GM19397 (cell line): Measurements from ENCODE around the gene TOR1A.

Experiments
- ATAC-seq: cut with Tn5 transposase; IDR thresholded peaks from one replicate; pipeline ENCODE4 v1.9.1; 2021; ENCODE audit warnings: mild to moderate bottlenecking, moderate library complexity; ENCODE audit not compliant: unreplicated experiment

Gene TOR1A, protein sequence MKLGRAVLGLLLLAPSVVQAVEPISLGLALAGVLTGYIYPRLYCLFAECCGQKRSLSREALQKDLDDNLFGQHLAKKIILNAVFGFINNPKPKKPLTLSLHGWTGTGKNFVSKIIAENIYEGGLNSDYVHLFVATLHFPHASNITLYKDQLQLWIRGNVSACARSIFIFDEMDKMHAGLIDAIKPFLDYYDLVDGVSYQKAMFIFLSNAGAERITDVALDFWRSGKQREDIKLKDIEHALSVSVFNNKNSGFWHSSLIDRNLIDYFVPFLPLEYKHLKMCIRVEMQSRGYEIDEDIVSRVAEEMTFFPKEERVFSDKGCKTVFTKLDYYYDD

DNA sequence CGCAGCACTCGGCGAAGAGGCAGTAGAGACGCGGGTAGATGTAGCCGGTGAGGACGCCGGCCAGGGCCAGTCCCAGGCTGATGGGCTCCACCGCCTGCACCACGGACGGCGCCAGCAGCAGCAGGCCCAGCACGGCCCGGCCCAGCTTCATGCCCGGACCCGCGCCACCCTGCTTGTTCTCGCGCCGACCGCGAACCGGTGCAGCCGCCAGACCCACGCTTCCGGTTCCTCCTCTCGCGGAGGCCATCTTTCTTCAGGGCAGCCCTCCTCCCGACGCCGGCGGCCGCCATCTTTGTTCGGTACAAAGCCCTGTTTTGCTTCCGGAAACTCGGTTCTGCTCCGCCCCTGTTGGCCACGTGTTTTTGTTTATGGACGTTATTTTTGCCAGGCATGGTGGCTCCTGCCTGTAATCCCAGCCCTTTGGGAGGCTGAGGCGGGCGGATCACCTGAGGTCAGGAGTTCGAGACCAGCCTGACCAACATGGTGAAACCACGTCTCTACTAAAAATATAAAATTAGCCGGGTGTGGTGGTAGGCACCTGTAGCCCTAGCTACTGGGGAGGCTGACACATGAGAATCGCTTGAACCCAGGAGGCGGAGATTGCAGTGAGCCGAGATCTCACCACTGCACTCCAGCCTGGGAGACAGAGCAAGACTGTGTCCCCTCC lies at the start of gene TOR1A:
TSS of gene TOR1A (minus strand) at position 202 of the 667 bp plus-strand sequence. CDS start at position 151, 51 bp downstream.
- peak; percentile 89 for ATAC-seq

DNA sequence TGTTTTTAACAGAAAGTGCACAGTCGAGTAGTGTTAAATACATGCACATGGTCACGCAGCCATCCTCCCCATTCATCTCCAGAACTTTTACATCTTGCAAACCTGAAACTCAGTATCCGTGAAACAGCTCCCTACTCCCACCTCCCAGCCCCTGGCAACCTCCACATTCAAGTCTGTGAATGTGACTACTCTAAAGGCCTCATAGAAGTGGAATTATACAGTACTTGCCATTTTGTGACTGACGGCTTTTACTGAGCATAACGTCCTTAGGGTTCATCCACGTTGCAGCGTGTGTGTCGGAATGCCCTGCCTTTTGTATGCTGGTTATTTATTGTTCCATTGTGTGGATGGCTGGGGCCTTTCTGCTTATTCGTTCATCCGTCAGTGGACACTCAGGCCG lies 47.1 kb upstream of the TOR1A start:
- ATAC-seq = no peak

DNA sequence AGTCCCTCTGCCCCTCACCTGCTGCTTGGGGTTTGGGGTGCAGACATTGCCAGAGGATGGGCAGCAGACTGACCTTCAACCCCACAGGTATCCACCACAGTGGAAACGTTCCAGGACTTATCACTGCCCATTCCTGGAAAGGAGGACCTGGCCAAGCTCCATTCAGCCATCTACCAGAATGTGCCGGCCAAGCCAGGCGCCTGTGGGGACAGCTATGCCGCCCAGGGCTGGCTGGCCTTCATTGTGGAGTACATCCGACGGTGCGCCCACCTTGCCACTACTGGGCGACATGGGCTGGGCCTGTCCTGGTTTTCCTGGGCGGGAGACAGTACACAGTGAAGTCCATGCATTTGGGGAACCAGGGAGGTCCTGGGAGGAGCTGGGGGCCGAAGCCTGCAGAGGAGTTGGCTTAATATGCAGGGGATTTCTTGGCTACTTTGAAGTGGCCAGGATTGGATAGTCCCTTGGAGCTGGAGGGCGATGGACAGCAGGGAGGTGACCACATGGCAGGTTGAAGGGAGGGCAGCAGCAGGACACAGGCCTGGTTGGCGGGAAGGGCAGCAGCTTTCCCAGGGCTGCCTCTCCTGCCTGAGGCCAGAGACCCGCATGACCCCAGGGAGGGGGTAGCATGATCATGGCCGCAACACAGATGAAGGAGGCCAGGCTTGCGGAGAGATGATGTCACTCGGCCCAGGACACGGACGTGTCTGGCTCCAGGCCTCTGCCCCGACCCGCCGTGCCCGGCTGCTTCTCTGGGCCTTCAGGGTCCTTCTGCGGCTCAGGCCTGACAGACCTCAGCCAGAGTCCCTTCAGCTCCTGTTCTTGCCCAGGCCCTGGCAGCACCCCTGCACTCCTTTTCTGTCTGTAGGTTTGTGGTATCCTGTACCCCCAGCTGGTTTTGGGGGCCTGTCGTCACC lies 45.9 kb upstream of the TOR1A start:
- no peak for ATAC-seq

DNA sequence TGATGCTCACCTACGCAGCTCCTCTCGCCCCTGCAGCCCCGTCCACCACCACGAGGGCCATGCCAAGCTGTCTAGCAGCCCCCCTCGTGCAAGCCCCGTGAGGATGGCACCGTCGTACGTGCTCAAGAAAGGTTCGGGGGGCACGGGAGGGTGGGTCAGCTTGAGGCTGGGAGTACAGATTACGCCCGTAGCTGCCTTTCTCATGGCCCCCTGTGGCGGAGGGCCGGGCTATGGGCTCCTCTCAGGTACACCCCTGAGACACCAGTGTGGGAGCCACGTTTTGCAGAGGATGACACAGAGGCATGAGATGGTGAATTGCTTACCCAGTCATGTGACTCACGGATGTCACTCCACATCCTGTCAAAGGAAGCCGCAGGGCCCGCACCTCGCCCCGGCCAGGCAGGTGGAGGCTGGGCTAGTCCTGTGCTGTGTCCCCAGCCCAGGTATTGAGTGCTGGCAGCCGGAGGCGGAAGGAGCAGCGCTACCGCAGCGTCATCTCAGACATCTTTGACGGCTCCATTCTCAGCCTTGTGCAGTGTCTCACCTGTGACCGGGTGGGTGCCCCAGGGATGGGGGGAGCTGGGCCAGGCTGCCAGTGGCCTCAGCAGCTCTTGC lies 45.0 kb upstream of the TOR1A start:
- no peak for ATAC-seq

DNA sequence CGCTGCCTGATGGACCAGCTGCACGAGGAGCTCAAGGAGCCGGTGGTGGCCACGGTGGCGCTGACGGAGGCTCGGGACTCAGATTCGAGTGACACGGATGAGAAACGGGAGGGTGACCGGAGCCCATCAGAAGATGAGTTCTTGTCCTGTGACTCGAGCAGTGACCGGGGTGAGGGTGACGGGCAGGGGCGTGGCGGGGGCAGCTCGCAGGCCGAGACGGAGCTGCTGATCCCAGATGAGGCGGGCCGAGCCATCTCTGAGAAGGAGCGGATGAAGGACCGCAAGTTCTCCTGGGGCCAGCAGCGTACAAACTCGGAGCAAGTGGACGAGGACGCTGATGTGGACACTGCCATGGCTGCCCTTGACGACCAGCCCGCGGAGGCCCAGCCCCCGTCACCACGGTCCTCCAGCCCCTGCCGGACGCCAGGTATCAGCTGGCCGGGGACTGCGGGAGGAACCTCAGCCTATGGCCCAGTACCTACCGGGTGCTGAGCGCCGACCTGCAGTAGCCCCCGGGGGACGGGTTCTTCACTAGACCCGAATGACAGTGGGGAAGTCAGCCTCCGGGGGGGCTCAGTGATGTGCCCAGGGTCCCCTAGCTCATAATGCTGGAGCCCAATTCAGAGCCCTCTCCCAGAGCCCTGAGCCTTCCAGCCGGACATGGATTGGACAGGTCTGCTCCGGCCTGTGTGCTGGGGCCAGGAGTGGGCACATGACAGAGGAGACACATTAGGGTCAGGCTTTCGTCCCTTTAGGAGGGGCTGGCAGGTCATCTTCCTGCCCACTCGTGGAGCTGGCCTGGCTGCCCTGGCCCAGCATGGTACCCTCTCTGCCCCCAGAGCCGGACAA lies 44.3 kb upstream of the TOR1A start:
- no peak for ATAC-seq

DNA sequence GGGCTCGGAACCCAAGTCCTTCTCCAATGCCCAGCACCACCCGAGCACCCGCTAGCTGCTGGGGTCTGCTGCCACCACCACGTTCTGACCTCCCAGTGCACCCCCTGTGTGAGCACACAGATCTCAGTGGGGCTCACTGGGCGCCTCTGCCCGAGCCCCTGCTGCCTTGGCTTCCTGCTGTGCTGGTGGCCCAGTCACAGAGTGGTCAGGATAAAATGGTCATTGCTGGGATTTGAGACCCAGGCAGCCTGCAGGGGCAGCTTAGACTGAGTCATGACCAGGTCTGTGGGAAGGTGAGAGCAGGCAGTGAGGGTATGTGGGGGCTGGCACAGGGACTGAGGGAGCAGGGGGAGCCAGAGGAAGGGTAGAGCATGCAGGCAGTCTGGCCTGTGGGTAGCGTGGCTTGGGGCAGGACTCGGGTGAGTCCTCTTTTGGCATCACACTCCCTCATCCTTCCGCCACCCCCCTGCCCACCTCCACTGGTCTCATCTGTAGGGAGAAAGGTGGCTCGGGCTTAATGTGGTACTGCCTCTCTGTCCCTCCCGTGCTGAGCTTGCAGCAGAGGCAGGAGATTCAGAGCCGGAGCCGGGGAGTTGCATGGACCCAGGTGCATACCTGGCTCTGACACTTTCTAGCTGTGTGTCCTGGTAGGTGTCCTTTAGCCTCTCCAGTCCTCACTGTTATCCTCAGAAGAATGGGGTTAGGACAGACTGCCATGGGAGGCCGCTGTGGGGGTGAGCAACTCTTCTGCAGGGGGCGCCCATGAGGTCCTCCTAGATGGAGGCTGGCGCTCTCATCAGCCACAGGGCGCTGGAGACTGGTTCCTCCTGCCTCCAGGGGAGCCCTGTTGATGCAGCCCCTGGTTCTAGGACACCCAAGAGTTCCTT lies 43.4 kb upstream of the TOR1A start:
- ATAC-seq = no peak

DNA sequence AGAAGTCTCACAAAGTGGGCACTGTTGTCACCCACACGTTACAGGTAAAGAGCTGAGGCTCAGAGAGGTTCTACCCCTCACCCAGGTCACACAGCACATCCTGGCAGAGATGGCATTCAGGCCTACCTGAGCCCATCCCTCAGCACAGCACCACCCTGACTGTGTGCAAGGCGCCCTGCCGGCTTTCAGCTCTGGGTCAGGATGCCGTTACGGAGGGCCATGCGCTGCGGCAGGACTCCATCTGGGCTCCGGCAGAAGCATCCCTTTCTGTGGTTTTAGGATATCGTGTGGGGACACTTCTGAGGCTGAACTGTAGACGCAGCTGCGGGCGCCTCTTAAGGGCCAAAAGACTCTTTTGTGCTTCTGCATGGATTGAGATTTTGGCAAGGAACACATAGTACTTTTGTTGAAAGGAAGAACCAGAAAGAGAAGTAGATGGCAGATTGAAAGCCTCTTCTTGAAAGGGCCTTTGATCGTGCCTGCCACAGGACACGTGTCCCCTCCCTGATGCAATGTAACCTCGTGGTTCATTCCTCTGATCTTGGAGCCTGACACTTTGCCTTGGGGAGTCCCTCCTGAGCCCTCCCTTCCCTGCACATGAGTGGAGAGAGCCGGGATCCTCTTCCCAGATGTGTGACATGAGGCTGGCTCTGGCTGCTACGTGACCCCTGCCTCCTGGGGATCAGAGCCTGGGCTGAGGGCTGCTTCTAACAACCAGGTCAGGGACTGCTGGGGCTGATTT lies 42.6 kb upstream of the TOR1A start:
- ATAC-seq = no peak

DNA sequence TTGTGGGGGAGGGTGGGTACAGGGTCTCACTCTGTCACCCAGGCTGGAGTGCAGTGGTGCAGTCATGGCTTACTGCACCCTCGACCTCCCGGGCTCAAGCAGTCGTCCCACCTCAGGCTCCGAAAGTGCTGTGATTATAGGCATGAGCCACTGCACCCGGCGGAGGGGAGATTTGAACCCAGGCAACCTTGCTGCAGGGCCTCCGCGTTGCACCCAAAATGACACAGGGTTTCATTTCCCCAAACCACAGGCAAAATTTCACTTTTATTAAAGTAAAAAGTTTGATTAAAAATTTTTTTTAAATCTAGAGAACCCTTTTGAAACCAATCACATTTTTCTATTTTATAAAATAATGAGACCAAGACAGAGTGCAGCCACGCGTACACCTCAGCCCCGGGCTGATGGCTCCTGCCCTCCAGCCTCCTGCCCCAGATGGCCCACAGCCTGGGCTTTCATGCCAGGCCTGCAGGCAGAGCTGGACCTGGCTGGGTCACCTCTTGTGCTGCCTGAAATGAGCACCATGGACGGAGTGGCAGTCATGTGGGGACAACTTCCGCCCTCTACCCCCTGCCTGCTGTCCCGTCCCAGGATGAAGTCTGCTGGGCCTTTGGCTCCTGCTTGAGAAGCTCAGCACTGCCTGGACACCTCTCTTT lies 41.9 kb upstream of the TOR1A start:
- no peak for ATAC-seq

DNA sequence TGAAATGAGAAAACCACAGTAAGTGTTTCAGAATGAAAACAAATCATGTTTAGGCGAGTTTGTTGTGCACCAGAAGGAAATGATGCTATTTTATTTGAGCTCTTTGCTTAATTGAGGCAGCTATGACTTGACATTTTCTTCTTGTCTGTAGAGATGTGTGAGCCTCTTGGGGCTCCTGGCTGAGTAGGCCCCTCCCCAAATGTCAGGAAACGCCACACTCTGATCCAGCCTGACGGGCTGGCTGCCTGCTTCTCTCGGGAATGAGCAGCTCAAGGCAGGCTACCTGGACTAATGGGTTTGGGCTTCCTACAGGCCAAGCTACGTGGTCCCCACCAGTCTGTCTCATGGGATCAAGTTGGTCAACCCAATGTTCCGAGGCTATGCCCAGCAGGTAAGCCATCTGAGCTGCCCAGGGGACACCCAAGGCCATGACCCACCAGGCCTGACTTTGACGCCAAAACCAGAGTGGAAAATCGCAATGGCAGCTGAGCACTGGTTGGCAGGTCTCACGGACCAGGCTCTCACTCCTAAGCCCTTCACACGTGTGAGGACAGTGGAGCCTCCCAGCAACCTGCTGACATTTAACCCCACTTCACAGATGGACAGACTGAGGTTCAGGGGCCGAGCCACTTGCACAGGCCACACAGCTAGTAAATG lies 41.2 kb upstream of the TOR1A start:
- ATAC-seq = no peak

DNA sequence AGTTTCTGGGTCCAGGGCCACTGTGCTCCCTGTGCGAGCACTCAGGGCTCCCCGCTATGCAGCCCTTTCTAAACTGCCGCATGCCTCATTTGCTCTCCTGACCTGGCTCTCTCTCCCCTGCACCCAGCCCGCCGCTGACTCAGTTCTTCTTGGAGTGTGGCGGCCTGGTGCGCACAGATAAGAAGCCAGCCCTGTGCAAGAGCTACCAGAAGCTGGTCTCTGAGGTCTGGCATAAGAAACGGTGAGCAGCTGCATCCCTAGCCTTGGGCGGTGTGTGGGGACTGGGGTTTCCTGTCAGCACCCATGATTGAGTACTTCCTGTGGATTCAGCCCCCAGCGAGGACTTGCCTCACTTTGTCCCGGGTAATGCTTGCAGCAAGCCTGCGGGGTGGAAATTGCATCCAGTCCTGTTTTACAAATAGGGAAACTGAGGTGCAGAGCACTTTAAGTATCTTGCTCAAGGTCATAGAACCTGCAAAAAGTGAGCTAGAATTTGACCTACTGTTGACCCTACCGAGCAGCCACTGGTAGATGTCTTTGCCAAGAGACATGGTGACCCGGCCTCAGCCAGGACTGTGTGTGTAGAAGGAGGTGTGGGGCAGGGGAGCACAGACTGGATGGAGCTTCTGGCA lies 39.2 kb upstream of the TOR1A start:
- no peak for ATAC-seq

DNA sequence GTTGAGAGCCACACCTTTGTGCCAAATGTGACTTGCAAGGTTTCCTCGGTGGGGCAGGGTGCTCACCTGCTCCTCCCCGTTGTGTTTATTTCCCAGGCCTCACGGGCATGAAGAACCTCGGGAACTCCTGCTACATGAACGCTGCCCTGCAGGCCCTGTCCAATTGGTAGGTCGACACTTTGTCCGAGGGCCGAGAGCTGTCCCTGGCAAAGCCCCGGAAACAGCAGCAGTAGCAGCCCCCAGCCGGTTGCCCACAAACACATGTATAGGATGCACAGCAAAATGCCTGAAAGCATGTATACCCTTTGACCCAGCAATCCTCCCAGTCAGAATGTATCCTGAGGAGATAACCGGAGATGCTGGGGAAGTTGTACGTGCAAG lies 37.5 kb upstream of the TOR1A start:
- ATAC-seq = no peak

DNA sequence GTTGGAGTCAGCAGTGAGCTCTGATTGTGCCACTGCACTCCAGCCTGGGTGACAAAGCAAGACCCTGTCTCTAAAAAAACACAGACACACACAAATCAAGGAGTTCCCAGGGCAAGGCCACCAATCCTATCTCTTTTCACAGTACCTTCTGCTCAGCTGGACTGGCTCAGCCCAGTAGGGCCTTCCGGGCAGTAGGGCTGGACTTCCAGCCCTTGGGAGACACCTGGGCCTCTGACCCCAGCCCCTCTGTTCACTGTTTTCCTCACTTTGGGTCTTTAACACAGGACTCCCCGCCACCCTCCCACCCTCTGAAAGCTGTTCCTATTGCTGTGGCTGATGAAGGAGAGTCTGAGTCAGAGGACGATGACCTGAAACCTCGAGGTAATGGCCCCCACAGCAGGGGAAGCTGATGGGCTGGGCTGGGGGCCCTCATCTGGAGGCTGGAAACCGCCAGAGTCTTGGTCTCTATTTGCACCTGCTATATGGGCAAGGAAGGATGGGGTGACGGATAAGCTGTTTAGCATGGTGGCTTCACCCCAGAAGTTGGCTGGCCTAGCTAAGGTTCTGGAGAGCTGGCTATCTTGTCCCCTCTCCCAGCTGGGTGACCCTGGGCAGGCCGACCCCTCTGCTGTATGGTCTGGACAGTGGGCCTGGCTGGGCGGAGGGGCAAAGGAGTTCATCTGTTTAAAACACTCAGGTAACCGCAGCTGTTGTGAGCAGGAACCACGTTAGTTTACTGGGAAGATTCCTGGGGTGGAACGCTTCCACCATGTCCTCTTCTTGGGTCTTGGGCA lies 36.9 kb upstream of the TOR1A start:
- ATAC-seq = no peak

DNA sequence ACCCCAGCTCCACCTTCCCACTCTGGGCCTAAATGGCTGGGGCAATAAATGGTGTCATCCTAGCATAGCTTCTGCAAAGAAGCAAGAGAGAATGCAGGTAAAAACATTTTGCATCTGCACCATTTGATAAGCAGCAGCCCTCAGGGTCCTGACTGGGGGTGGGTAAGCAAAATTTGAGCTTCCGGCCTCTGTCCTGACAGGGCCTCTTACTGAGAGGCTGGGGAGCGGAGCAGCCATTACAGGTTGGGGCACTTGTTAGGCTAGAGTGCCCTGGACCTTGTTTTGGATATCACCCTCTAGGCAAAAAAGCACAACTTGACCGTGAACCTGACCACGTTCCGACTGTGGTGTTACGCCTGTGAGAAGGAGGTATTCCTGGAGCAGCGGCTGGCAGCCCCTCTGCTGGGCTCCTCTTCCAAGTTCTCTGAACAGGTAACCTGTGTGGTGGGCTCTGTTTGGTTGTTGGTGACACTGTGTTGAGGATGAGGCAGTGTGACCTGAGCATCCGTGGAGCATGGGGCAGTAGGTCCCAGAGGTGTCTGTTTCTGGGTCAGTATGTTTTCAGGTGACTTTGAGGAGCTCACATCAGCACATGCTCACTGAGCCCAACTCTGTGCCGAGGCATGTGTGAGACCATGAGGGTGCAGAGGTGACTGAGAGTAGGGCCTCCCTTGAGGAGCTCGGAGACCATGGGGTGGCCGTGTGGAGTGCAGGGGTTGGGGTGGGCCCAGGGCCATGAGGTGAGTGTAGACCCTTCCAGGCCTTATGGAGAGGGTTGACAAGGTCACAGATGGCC lies 34.4 kb upstream of the TOR1A start:
- no peak for ATAC-seq

DNA sequence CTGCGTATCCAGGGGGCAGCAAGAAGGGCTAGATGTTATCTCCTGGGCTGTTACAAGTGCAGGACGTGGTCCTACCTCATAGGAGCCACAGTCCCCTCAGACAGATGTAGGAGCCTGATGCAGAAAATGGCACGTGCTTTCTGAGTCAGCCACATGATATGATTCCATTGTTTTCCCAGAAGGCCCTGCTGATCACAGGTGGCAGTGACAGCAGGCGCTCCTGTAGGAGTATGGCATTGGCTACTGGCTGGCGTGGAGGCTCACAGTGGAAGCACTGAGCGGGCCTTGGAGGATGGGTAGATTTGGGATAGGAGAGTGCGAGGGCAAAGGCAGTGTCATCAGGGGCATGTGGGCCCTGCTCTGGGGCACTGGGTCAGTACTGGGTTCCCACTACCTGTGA lies 33.3 kb upstream of the TOR1A start:
- no peak for ATAC-seq

DNA sequence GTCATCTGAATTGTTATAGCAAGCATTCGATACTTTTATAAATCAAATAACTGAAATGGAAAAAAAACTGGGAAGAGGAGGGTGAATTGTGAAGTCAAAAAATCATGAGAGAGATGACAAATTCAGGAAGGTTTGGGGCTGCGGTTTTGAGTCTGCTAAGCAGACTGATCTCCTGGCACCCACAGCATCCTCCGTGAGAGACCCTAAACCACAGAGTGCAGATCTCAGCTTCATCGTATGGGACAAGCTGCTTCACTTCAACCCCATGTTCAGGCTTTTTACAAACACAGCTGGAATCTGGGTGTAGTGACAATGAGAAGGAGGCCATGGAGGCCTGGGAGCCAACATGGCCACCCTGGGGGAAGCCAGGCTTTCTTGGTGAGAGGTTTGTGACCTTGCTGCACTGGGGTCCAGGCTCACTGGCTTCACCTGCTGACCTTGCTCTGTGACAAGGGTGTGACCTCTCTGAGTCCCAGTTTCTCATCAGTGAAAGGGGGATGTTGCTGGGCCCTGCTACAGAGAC lies 30.7 kb upstream of the TOR1A start:
- no peak for ATAC-seq
